ENCODE results near the gene PKM.
A peak's percentile ranks its signal among the peaks of the same experiment; 100 is the strongest.

DNA sequence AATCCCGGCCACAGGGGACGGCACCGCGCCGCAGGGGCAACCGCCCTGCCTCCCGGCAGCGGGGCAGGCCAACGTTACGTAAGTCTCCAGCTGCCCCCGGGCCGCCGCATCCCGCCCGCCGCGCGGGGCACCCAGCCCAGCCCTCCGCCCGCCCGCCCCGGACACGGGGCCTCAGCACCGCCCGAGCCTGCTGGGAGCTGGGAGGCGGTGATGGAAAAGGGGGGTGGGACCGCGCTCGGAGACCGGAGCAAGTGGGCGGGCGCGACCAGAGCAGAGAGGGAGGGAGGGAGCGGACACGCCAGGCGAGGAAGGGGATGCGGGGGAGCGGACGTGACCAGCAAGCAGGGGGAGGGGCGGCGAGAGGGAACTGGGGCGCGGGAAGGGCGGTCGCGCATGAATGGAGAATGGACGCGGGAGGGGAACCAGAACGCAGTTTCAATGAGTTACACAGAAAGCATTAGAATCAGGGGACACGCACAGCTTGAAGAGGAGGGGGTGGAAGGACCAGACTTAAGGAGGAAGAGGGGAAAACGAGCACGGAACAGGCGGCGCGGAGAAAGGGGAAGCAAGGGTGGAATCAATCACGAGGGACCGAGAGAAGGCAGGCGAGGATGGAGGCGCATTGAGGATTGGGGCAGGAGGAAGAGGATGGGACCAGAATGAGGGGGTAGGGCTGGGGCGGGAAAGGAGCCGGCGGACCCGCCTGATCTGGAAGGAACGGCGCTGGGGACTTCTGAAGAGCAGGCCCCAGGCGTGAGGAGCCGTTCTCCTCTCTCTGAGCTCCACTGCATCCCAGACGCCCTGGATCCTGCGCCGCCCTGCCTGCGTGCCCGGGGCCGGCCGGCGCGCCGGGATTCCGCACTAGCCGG lies 559 bp downstream of the PKM start:
- peak; percentile 46 for TF ChIP-seq EZH2 (IDR thresholded peaks at IDR 0.05)
- TF ChIP-seq, protein P1, sequence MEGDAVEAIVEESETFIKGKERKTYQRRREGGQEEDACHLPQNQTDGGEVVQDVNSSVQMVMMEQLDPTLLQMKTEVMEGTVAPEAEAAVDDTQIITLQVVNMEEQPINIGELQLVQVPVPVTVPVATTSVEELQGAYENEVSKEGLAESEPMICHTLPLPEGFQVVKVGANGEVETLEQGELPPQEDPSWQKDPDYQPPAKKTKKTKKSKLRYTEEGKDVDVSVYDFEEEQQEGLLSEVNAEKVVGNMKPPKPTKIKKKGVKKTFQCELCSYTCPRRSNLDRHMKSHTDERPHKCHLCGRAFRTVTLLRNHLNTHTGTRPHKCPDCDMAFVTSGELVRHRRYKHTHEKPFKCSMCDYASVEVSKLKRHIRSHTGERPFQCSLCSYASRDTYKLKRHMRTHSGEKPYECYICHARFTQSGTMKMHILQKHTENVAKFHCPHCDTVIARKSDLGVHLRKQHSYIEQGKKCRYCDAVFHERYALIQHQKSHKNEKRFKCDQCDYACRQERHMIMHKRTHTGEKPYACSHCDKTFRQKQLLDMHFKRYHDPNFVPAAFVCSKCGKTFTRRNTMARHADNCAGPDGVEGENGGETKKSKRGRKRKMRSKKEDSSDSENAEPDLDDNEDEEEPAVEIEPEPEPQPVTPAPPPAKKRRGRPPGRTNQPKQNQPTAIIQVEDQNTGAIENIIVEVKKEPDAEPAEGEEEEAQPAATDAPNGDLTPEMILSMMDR (IDR thresholded peaks at IDR 0.05) = peak; percentile 16
- no peak for TF ChIP-seq EZH2phosphoT487 (IDR thresholded peaks at IDR 0.05)
